GOT3 (cell line): ENCODE results near the gene GPRASP3.
"Not testable (repeated sequence)": the region's sequence is repeated elsewhere in the genome, so short reads cannot be mapped to it uniquely, and the experiment has no call there.

Experiments used
- DNase-seq: peaks from one replicate; lab custom pipeline; 2025; ENCODE audit warnings: mixed read lengths; lab: John Stamatoyannopoulos, UW

Gene GPRASP3

GRCh38 chrX:102720237-102721168 lies at the start of gene GPRASP3:
GPRASP3 (plus strand) TSS chrX:102720743; CDS start chrX:102748996, 28,253 bp downstream.
- DNase-seq = no peak

GRCh38 chrX:102672856-102673255 lies 47.7 kb upstream of the GPRASP3 start:
- DNase-seq = no peak

- not testable (repeated sequence) for DNase-seq
Observed at GRCh38 chrX:102677479-102677878, 43.1 kb upstream of the GPRASP3 start.

GRCh38 chrX:102684772-102685520 lies 35.6 kb upstream of the GPRASP3 start:
- no peak for DNase-seq

- no peak for DNase-seq
Observed at GRCh38 chrX:102694749-102695148, 25.8 kb upstream of the GPRASP3 start.

GRCh38 chrX:102696306-102696705 lies 24.2 kb upstream of the GPRASP3 start:
- DNase-seq = no peak

- DNase-seq = no peak
Observed at GRCh38 chrX:102697494-102697893, 23.0 kb upstream of the GPRASP3 start.

- DNase-seq = no peak
Observed at GRCh38 chrX:102708900-102709299, 11.6 kb upstream of the GPRASP3 start.

- no peak for DNase-seq
Observed at GRCh38 chrX:102711872-102712215, 8.7 kb upstream of the GPRASP3 start.

GRCh38 chrX:102712216-102712966 lies 8.2 kb upstream of the GPRASP3 start, which contains the start of gene GPRASP2:
GPRASP2 (plus strand) TSS chrX:102712448; CDS start chrX:102714870, 2,422 bp downstream.
- no peak for DNase-seq

- no peak for DNase-seq
Observed at GRCh38 chrX:102712981-102713625, 7.4 kb upstream of the GPRASP3 start.

GRCh38 chrX:102714994-102715393 lies 5.5 kb upstream of the GPRASP3 start:
- no peak for DNase-seq

GRCh38 chrX:102715967-102716366 lies 4.6 kb upstream of the GPRASP3 start:
- DNase-seq = no peak

- not testable (repeated sequence) for DNase-seq
Observed at GRCh38 chrX:102721169-102721506, 595 bp downstream of the GPRASP3 start.

GRCh38 chrX:102723456-102723855 lies 2.9 kb downstream of the GPRASP3 start:
- no peak for DNase-seq

- no peak for DNase-seq
Observed at GRCh38 chrX:102727761-102728160, 7.2 kb downstream of the GPRASP3 start.

- no peak for DNase-seq
Observed at GRCh38 chrX:102728646-102729045, 8.1 kb downstream of the GPRASP3 start.

GRCh38 chrX:102739657-102740056 lies 19.1 kb downstream of the GPRASP3 start:
- DNase-seq = no peak

- DNase-seq = no peak
Observed at GRCh38 chrX:102744307-102744706, 23.8 kb downstream of the GPRASP3 start.

- DNase-seq = no peak
Observed at GRCh38 chrX:102745513-102745856, 24.9 kb downstream of the GPRASP3 start.

- no peak for DNase-seq
Observed at GRCh38 chrX:102745857-102746584, 25.5 kb downstream of the GPRASP3 start.
